ENCODE results near the gene ISG15. TPM values are rescaled to one million over a fixed set of nuclear protein-coding genes. Genes with fewer than 3 reads are reported as not detected.

The ISG15 gene
- total and polyA plus RNA-seq, 2 of the 13 experiments (the other 11 are each of a cell fraction or from before 2014, with no cell fraction given) = 42.1 to 54.9 TPM

- TF ChIP-seq KLF12 (CRISPR knock-in tag; IDR thresholded peaks at IDR 0.05; ENCODE audit: borderline replicate concordance) = 0 out of 2 replicates have a peak, but pooled peaks have one; percentile 77
- TF ChIP-seq ZNF639 (CRISPR knock-in tag; conservative IDR thresholded peaks at IDR 0.05) = peak; percentile 87
- TF ChIP-seq MIER2 (CRISPR knock-in tag; IDR thresholded peaks at IDR 0.05) = peak; percentile 28; the same call in 1 of the 2 replicates
- TF ChIP-seq ZFX (CRISPR knock-in tag; IDR thresholded peaks at IDR 0.05; ENCODE audit: low read depth) = peak; percentile 93
- peak; percentile 94 for TF ChIP-seq ZHX2 (IDR thresholded peaks at IDR 0.05; ENCODE audit: low read depth)
- 0 out of 2 replicates have a peak, but pooled peaks have one; percentile 31 for TF ChIP-seq ZHX2 (CRISPR knock-in tag; IDR thresholded peaks at IDR 0.05; ENCODE audit: borderline replicate concordance)
- TF ChIP-seq CSRNP2 (CRISPR knock-in tag; conservative IDR thresholded peaks at IDR 0.05; ENCODE audit: low read depth) = no peak
- no peak for TF ChIP-seq SETDB1 (CRISPR knock-in tag; IDR thresholded peaks at IDR 0.05; ENCODE audit: borderline replicate concordance)
- no peak; the same call in 1 of the 2 replicates for TF ChIP-seq ZNF552 (CRISPR knock-in tag; IDR thresholded peaks at IDR 0.05; ENCODE audit: borderline replicate concordance)
- TF ChIP-seq HOXD1 (CRISPR knock-in tag; IDR thresholded peaks at IDR 0.05) = peak; percentile 91; the same call in 1 of the 2 replicates
- TF ChIP-seq GFI1 (CRISPR knock-in tag; IDR thresholded peaks at IDR 0.05; ENCODE audit: borderline replicate concordance) = peak; percentile 78; the same call in 1 of the 2 replicates
- TF ChIP-seq ZNF501 (CRISPR knock-in tag; IDR thresholded peaks at IDR 0.05) = peak; percentile 88; the same call in 1 of the 2 replicates
- TF ChIP-seq SMARCC2 (IDR thresholded peaks at IDR 0.05) = 0 out of 2 replicates have a peak, but pooled peaks have one; percentile 55
- TF ChIP-seq LCORL (IDR thresholded peaks at IDR 0.05) = no peak
- TF ChIP-seq LCORL (CRISPR knock-in tag; IDR thresholded peaks at IDR 0.05) = peak; percentile 99
- TF ChIP-seq GRHL1 (CRISPR knock-in tag; conservative IDR thresholded peaks at IDR 0.05) = no peak
- peak; percentile 36 for TF ChIP-seq HNRNPLL (IDR thresholded peaks at IDR 0.05; ENCODE audit: low read depth, low read length, poor library complexity, severe bottlenecking)
- TF ChIP-seq ZFP36L1 (CRISPR knock-in tag; IDR thresholded peaks at IDR 0.05) = no peak
Measured at GRCh38 chr1:1006305-1007159, 6.8 kb upstream of the ISG15 start (continued).

Measured in HepG2 (cell line).